ENCODE measurements around the gene SETBP1.

Gene SETBP1

DNA sequence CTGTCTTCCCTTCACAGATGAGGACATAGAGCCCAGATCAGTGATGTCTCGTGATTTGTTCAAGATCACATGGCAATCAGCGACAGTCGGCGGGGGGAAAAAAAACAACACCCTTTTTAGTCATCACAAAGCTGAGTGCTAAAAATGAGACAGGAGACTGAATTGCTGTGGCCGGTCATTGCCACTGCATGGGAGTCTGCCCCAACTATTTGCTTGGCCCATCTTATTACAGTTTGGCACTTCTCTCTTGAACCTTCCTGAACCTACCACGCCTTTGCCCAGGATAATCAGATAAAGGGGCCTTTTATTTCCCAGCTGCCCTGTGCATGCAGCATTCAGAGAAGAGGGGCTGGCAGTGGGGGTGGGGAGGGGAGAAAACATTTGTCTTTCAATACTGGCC is 42.7 kb downstream of the SETBP1 start:
- no peaks in the 10 kb centered on the region for H3K9me3 ChIP-seq (ENCODE audit: control insufficient read depth, insufficient read depth, low read depth, low read length)
- no peak overlapping the region for H3K9ac ChIP-seq (ENCODE audit: low read length)
- peaks cover 35% of the 10 kb centered on the region for H3K4me1 ChIP-seq (ENCODE audit: control insufficient read depth, insufficient read depth, low read length)
- no peak overlapping the region for H3K4me3 ChIP-seq (ENCODE audit: low read depth, low read length)
- H3K36me3 ChIP-seq (ENCODE audit: control insufficient read depth, insufficient read depth, low read length), result no peaks in the 10 kb centered on the region
- no peaks in the 10 kb centered on the region for H3K27me3 ChIP-seq (ENCODE audit: control insufficient read depth, insufficient read depth, low read length)
- no peak overlapping the region for H3K27ac ChIP-seq (ENCODE audit: low read depth, low read length)

DNA sequence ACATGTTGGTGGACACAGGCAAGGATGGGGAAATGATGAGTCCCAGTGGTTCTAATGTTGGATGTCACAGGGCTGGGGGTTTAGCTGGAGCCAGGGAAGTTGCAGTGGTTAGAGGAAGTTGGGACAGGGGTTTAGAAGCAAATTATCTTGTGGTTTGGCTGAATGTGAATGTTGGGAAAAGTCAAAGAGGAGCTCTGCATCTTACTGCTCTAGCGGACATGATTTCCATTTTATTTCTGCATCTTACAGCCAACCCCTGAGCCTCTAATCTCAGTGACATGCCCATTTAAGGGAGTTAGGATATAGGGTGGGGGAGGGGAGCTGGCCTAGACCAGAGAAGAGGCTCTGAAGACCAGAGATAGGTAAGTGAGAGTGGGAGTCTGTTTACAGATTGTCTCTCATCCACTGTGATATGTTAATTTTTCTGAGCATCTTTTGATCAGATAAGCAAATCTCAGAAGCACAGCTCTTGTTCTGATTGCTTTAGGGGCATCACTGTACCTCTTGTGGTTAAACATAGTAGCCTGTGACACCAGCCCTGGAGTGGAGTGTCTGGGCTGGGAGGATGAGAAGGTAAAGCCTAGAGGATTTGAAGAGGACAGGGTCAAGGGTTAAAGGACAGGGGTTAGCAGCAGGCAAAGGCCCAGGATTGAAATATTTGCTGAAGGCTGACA is 43.6 kb downstream of the SETBP1 start:
- Histone ChIP-seq H3K27me3 (ENCODE audit: control insufficient read depth, insufficient read depth, low read length) (no peaks in the 10 kb centered on the region), H3K4me3 (ENCODE audit: low read depth, low read length) (no peak overlapping the region), H3K36me3 (ENCODE audit: control insufficient read depth, insufficient read depth, low read length) (no peaks in the 10 kb centered on the region), H3K4me1 (ENCODE audit: control insufficient read depth, insufficient read depth, low read length) (peaks cover 39% of the 10 kb centered on the region), H3K27ac (ENCODE audit: low read depth, low read length) (no peak overlapping the region; the same call in 1 of the 2 replicates), H3K9ac (ENCODE audit: low read length) (no peak overlapping the region), H3K9me3 (ENCODE audit: control insufficient read depth, insufficient read depth, low read depth, low read length) (no peaks in the 10 kb centered on the region)

DNA sequence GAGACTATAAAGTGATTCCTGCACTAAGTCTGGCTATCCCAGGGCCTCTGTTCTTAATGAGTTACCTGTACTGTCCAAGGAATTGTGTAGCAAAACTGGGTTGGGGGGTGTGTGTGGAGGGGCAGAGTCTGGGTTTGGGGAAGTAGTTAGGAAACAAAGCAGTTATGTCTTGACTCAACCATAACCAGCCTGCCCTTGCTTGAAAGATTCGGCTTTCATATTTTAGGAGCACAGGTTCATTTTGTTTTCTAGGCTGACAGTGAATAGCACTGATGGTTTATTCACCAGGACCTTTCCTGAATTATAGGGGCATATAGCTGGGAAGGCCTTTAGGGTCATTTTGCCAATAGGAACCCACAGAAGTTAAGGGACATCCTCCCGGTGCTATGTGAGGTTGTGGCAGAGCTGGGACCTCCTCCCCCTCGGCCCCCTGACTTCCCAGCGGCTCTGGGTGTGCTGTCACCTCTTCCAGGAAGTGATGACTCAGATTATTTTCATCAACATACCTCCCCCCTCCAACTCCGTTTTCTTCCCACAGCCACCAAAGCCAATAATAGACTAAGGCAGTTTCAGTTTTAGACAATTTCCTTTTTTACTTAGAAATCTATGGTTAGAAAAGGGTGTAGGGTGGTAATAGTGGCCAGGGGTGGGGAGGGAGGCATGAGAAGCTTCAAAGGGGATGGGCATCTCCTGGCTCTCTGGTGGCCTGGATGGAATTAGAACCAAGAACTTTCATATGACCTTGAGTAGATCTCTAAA is 44.8 kb downstream of the SETBP1 start:
- Histone ChIP-seq H3K9ac (ENCODE audit: low read length) (no peak overlapping the region), H3K4me1 (ENCODE audit: control insufficient read depth, insufficient read depth, low read length) (peaks cover 41% of the 10 kb centered on the region), H3K36me3 (ENCODE audit: control insufficient read depth, insufficient read depth, low read length) (no peaks in the 10 kb centered on the region), H3K9me3 (ENCODE audit: control insufficient read depth, insufficient read depth, low read depth, low read length) (no peaks in the 10 kb centered on the region), H3K4me3 (ENCODE audit: low read depth, low read length) (no peak overlapping the region), H3K27me3 (ENCODE audit: control insufficient read depth, insufficient read depth, low read length) (no peaks in the 10 kb centered on the region), H3K27ac (ENCODE audit: low read depth, low read length) (no peak overlapping the region)

DNA sequence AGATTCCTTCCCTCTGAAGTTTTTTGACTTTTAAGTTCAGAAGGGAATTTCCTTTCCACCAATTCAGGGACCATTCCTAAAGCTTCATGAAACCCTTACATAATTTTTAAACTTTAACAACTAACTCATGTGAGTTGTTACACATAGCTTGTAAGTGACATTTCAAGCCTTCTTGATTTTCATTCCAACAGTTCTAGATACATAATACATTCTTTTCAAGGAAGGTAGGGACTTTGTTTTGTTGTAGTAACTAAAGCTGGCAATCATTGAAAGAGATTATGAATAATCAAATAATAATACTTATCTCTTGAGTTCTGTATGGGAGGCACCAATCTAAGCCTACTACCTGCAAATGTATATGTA is 45.4 kb downstream of the SETBP1 start:
- Histone ChIP-seq H3K36me3 (ENCODE audit: control insufficient read depth, insufficient read depth, low read length) (no peaks in the 10 kb centered on the region), H3K4me1 (ENCODE audit: control insufficient read depth, insufficient read depth, low read length) (peaks cover 41% of the 10 kb centered on the region), H3K9me3 (ENCODE audit: control insufficient read depth, insufficient read depth, low read depth, low read length) (no peaks in the 10 kb centered on the region), H3K4me3 (ENCODE audit: low read depth, low read length) (no peak overlapping the region), H3K27me3 (ENCODE audit: control insufficient read depth, insufficient read depth, low read length) (no peaks in the 10 kb centered on the region), H3K9ac (ENCODE audit: low read length) (no peak overlapping the region), H3K27ac (ENCODE audit: low read depth, low read length) (no peak overlapping the region)

DNA sequence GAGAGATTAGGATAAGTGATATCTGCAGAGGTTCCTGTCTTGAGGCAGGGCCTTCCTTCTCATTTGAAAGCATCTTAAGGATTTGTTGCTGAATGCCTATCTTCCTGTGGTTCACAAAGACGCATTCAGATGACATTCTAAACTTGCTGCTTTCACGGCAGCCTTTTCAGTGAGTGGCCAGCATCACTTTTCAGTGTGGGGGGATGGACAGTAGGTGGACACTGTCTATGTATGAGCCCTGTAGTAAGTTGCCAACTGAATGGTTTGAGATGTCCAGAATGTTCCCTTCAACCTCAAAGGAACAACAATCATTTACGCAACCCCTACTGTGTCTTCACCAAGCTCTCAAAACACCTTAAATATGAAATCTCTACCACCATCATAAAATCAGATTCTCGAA is 46.6 kb downstream of the SETBP1 start:
- peaks cover 49% of the 10 kb centered on the region for H3K4me1 ChIP-seq (ENCODE audit: control insufficient read depth, insufficient read depth, low read length)
- no peak overlapping the region for H3K4me3 ChIP-seq (ENCODE audit: low read depth, low read length)
- H3K9ac ChIP-seq (ENCODE audit: low read length), result no peak overlapping the region
- no peaks in the 10 kb centered on the region for H3K27me3 ChIP-seq (ENCODE audit: control insufficient read depth, insufficient read depth, low read length)
- H3K27ac ChIP-seq (ENCODE audit: low read depth, low read length), result no peak overlapping the region
- H3K9me3 ChIP-seq (ENCODE audit: control insufficient read depth, insufficient read depth, low read depth, low read length), result no peaks in the 10 kb centered on the region
- no peaks in the 10 kb centered on the region for H3K36me3 ChIP-seq (ENCODE audit: control insufficient read depth, insufficient read depth, low read length)

DNA sequence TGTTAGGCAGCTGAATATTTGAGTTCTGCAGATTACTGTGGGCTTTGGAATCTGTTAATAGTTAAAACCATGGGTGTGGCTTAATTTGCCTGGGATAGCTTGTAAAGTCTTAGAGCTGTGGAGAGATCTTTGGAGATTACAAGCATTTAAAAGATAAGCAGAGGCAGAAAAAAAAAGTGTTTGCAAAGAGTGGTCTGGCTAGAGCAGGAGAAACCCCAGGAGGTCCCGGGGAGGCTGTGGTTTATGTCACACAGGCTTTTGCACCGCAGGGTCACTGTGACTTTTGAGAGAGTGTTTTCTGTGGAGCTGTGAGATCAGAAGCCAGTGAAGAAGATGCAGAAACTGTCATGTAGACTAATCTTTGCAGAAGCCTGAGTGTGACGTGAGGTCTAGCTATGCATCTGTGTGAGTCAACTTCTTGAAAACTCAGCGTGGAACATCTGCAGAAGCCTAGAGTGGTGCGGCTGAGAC is 49.0 kb downstream of the SETBP1 start:
- Histone ChIP-seq H3K27me3 (ENCODE audit: control insufficient read depth, insufficient read depth, low read length) (no peaks in the 10 kb centered on the region), H3K9ac (ENCODE audit: low read length) (no peak overlapping the region), H3K9me3 (ENCODE audit: control insufficient read depth, insufficient read depth, low read depth, low read length) (no peaks in the 10 kb centered on the region), H3K36me3 (ENCODE audit: control insufficient read depth, insufficient read depth, low read length) (no peaks in the 10 kb centered on the region), H3K4me1 (ENCODE audit: control insufficient read depth, insufficient read depth, low read length) (peaks cover 49% of the 10 kb centered on the region), H3K27ac (ENCODE audit: low read depth, low read length) (no peak overlapping the region), H3K4me3 (ENCODE audit: low read depth, low read length) (no peak overlapping the region)

DNA sequence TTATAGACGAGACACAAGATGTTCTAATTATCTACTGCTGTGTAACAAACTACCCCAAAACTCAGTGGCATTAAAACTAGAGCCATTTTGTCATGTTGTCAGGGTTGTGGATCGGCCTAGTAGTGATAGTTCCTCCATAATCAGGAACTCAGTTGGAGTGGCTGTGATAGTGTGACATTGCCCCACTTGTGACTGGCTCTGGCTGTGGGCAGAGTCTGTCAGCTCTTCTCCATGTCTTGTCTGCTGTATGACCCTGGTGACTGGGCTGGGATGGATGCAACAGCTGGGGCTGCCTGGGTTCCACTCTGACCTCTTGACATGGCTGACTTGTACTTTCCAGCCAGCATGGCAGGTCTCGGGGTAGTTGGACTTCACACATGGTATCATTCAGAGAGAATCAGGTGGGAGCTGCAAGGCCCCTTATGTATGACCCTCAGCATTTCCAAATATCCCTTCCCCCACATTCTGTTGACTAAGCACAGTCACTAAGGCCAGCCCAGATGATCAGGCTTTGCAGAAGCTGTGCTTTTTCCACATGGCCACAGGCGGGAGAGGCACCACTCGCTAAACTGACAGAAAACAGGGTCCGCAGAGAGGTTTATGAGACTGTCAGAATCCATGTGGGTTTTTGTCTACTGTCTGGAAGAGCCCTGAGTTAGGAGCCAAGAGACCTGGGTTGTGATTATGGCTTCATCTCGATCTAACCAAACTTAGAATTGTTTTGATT is 50.3 kb downstream of the SETBP1 start:
- peaks cover 38% of the 10 kb centered on the region for H3K4me1 ChIP-seq (ENCODE audit: control insufficient read depth, insufficient read depth, low read length)
- no peak overlapping the region for H3K4me3 ChIP-seq (ENCODE audit: low read depth, low read length)
- no peaks in the 10 kb centered on the region for H3K36me3 ChIP-seq (ENCODE audit: control insufficient read depth, insufficient read depth, low read length)
- no peaks in the 10 kb centered on the region for H3K27me3 ChIP-seq (ENCODE audit: control insufficient read depth, insufficient read depth, low read length)
- H3K27ac ChIP-seq (ENCODE audit: low read depth, low read length), result no peak overlapping the region
- H3K9me3 ChIP-seq (ENCODE audit: control insufficient read depth, insufficient read depth, low read depth, low read length), result no peaks in the 10 kb centered on the region
- H3K9ac ChIP-seq (ENCODE audit: low read length), result no peak overlapping the region

DNA sequence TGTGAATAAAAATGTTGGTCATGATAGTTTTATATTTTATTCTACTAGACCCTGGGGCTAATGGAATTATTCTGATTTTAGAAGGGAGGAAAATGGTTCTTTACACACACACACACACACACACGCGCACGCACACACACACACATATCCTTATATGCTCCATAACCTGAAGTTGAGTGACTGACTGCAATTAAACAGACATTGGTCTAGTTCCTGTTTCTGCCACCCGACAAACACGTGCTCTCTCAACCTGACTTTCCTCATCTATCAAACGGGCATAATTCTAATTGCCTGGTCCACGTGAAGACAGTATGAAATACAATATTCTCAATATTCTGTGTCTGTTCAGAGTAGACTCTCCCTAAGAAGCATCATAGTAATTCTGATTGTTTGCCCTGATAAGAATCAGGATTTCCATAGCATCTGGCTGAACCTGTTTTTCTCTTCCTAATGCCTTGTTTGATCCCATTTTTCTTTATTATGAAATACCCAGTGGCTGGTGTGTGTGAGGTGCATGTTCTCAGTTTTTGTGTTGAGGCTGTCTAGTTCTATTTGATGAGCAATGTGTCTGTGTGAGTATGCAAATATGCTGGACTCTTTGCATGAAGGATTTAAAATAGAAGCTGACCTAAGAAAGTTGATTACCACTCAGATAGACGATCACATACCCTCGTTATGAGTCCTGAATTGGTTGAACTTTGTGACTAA is 51.0 kb downstream of the SETBP1 start:
- H3K4me1 ChIP-seq (ENCODE audit: control insufficient read depth, insufficient read depth, low read length), result peaks cover 38% of the 10 kb centered on the region
- H3K27ac ChIP-seq (ENCODE audit: low read depth, low read length), result no peak overlapping the region
- H3K4me3 ChIP-seq (ENCODE audit: low read depth, low read length), result no peak overlapping the region
- no peaks in the 10 kb centered on the region for H3K9me3 ChIP-seq (ENCODE audit: control insufficient read depth, insufficient read depth, low read depth, low read length)
- H3K27me3 ChIP-seq (ENCODE audit: control insufficient read depth, insufficient read depth, low read length), result no peaks in the 10 kb centered on the region
- H3K36me3 ChIP-seq (ENCODE audit: control insufficient read depth, insufficient read depth, low read length), result no peaks in the 10 kb centered on the region
- H3K9ac ChIP-seq (ENCODE audit: low read length), result no peak overlapping the region

DNA sequence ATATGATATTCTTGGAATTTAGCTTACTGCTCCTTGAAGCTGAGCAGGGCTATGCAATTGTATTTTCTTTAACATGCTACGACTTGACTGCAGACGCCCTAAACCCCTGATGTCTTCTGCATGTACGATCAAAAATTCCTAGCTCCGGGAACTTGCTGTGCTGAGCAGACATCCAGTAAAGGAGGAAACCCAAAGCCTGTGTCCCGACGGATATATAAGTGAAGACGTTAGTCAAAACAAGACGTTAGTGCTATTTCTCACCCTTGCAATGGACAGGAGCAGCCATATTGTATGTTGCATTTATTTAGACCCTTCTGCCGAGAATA is 51.5 kb downstream of the SETBP1 start:
- Histone ChIP-seq H3K9ac (ENCODE audit: low read length) (no peak overlapping the region), H3K36me3 (ENCODE audit: control insufficient read depth, insufficient read depth, low read length) (no peaks in the 10 kb centered on the region), H3K4me3 (ENCODE audit: low read depth, low read length) (no peak overlapping the region)

DNA sequence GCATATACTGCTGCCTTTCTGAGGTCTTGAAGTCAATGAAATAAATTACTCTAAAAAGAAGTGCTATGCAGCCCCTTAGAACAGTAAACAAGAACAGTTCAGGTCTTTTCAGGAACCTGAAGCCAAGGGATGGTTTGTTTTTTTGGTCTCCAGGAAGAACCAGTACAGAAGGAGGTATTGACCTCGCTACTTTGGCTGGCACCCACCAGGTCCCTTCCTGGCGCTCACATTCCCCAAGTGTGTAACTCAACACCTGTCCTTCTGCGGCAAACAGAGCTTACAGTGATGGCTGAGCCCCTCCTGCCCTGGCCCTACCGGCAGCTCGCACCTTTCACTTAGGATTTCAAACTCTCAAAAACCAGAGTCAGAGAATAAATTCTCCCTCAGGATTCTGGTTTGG is 51.9 kb downstream of the SETBP1 start:
- Histone ChIP-seq H3K9me3 (ENCODE audit: control insufficient read depth, insufficient read depth, low read depth, low read length) (no peaks in the 10 kb centered on the region), H3K27ac (ENCODE audit: low read depth, low read length) (no peak overlapping the region), H3K4me3 (ENCODE audit: low read depth, low read length) (no peak overlapping the region), H3K4me1 (ENCODE audit: control insufficient read depth, insufficient read depth, low read length) (peaks cover 32% of the 10 kb centered on the region), H3K36me3 (ENCODE audit: control insufficient read depth, insufficient read depth, low read length) (no peaks in the 10 kb centered on the region), H3K9ac (ENCODE audit: low read length) (no peak overlapping the region), H3K27me3 (ENCODE audit: control insufficient read depth, insufficient read depth, low read length) (no peaks in the 10 kb centered on the region)

More for the DNA sequence above, 51.5 kb downstream of the SETBP1 start:
- Histone ChIP-seq H3K9me3 (ENCODE audit: control insufficient read depth, insufficient read depth, low read depth, low read length) (no peaks in the 10 kb centered on the region), H3K27ac (ENCODE audit: low read depth, low read length) (no peak overlapping the region), H3K27me3 (ENCODE audit: control insufficient read depth, insufficient read depth, low read length) (no peaks in the 10 kb centered on the region), H3K4me1 (ENCODE audit: control insufficient read depth, insufficient read depth, low read length) (peaks cover 35% of the 10 kb centered on the region)

Measured in HUES6 (cell line).